ENCODE results near the gene CLASP2. TPM values are rescaled to one million over a fixed set of nuclear protein-coding genes. Genes with fewer than 3 reads are reported as not detected.

The CLASP2 gene
- total RNA-seq, 6 donors from 2014 or later: 41.2 to 99.5 (median 64.0) TPM

DNA sequence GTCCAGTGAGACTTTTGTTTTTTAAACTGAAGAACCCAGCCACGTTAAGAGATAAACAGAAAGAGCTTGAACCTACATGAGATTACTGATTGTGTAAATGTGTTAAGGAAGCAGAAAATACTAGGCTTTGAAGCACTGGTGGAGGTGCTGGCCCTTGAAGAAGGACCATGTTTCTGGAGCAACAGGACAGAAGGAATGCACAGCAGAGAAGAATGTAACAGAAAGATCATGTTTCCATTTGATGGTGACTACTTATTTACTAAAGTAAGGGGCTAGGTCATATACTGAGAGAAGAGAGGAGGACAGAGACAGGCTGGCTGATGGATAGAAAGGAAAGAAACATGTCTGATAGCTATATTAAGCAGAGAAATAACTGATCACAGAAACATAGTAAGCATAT lies 88.8 kb downstream of the CLASP2 start:
- peaks cover 0 to 31% (median 2%) of the 10 kb centered on the region in 4 donors for H3K36me3 ChIP-seq
- TF ChIP-seq, protein P1, sequence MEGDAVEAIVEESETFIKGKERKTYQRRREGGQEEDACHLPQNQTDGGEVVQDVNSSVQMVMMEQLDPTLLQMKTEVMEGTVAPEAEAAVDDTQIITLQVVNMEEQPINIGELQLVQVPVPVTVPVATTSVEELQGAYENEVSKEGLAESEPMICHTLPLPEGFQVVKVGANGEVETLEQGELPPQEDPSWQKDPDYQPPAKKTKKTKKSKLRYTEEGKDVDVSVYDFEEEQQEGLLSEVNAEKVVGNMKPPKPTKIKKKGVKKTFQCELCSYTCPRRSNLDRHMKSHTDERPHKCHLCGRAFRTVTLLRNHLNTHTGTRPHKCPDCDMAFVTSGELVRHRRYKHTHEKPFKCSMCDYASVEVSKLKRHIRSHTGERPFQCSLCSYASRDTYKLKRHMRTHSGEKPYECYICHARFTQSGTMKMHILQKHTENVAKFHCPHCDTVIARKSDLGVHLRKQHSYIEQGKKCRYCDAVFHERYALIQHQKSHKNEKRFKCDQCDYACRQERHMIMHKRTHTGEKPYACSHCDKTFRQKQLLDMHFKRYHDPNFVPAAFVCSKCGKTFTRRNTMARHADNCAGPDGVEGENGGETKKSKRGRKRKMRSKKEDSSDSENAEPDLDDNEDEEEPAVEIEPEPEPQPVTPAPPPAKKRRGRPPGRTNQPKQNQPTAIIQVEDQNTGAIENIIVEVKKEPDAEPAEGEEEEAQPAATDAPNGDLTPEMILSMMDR (IDR thresholded peaks at IDR 0.05): no peak
- H3K4me3 ChIP-seq: no peak overlapping the region
- H3K27ac ChIP-seq: no peak overlapping the region
- H3K27me3 ChIP-seq: no peaks in the 10 kb centered on the region
- no peak for DNase-seq
- no peak for ATAC-seq (ENCODE audit: low FRiP score in 2 of 2)
- no peaks in the 10 kb centered on the region for H3K9me3 ChIP-seq
- H3K4me1 ChIP-seq: no peaks in the 10 kb centered on the region
- 41 to 42% methylated on average over 1 of the region's 1 CpG for WGBS, 2 donors

GRCh38 chr3:33624756-33625155 lies 93.3 kb downstream of the CLASP2 start:
- no peaks in the 10 kb centered on the region for H3K27me3 ChIP-seq
- no peak for DNase-seq
- no peaks in the 10 kb centered on the region for H3K4me1 ChIP-seq
- peaks cover 0 to 42% (median 3%) of the 10 kb centered on the region in 4 donors for H3K36me3 ChIP-seq
- H3K27ac ChIP-seq: no peak overlapping the region
- ATAC-seq (ENCODE audit: low FRiP score in 2 of 2): no peak
- H3K9me3 ChIP-seq: no peaks in the 10 kb centered on the region
- TF ChIP-seq EP300 (IDR thresholded peaks at IDR 0.05): no peak
- TF ChIP-seq POLR2AphosphoS5 (IDR thresholded peaks at IDR 0.05): no peak
- TF ChIP-seq POLR2A (IDR thresholded peaks at IDR 0.05): no peak
- TF ChIP-seq, protein P1 (IDR thresholded peaks at IDR 0.05): no peak
- H3K4me3 ChIP-seq: no peak overlapping the region

- DNase-seq (no peak), ATAC-seq (ENCODE audit: low FRiP score in 2 of 2) (no peak)
- Histone ChIP-seq H3K4me1 (no peaks in the 10 kb centered on the region), H3K27ac (no peak overlapping the region), H3K36me3 (peaks cover 0 to 27% (median 5%) of the 10 kb centered on the region in 4 donors), H3K27me3 (no peaks in the 10 kb centered on the region), H3K4me3 (no peak overlapping the region), H3K9me3 (no peaks in the 10 kb centered on the region)
- TF ChIP-seq POLR2A (IDR thresholded peaks at IDR 0.05) (no peak), POLR2AphosphoS5 (IDR thresholded peaks at IDR 0.05) (no peak), EP300 (IDR thresholded peaks at IDR 0.05) (no peak)
- TF ChIP-seq, protein P1 (IDR thresholded peaks at IDR 0.05): no peak
- WGBS, 2 donors: 94 to 100% methylated on average over 1 of the region's 1 CpG
These were observed 105.0 kb downstream of the CLASP2 start for GRCh38 chr3:33613041-33613440.

GRCh38 chr3:33612607-33613006 lies 105.4 kb downstream of the CLASP2 start:
- TF ChIP-seq EP300 (IDR thresholded peaks at IDR 0.05) (no peak), POLR2AphosphoS5 (IDR thresholded peaks at IDR 0.05) (no peak), POLR2A (IDR thresholded peaks at IDR 0.05) (no peak)
- TF ChIP-seq, protein P1 (IDR thresholded peaks at IDR 0.05): no peak
- no peak for DNase-seq
- H3K4me3 ChIP-seq: no peak overlapping the region
- no peak overlapping the region for H3K27ac ChIP-seq
- H3K27me3 ChIP-seq: no peaks in the 10 kb centered on the region
- WGBS, 2 donors: 93 to 96% methylated on average over 1 of the region's 1 CpG
- H3K9me3 ChIP-seq: no peaks in the 10 kb centered on the region
- H3K4me1 ChIP-seq: no peaks in the 10 kb centered on the region
- ATAC-seq (ENCODE audit: low FRiP score in 2 of 2): no peak
- peaks cover 0 to 22% (median 2%) of the 10 kb centered on the region in 4 donors for H3K36me3 ChIP-seq

DNA sequence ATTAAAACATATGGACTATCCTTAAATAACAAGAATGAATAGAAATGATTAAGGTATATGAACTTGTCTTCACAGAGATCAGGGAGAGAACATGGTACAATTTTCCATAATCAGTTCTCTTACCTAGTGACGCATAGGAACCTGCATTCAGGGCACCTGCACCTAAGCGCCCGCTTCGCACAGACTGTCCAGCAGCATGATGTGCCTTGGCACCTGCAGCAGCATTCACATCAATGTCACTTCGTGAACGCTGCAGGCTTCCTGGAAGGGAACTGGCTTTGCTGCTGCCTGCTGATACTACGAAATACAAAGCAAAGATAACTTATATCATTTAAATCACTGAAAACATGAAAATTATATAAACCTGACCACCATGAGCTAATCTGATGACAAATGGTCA lies 115.2 kb downstream of the CLASP2 start:
- TF ChIP-seq, protein P1 (IDR thresholded peaks at IDR 0.05): no peak
- Histone ChIP-seq H3K9me3 (no peaks in the 10 kb centered on the region), H3K36me3 (peaks cover 8 to 69% (median 33%) of the 10 kb centered on the region in 4 donors), H3K27ac (no peak overlapping the region), H3K27me3 (no peaks in the 10 kb centered on the region), H3K4me1 (peaks cover 0 to 6% (median under 1%) of the 10 kb centered on the region in 4 donors), H3K4me3 (no peak overlapping the region)
- DNase-seq (peak in 1 of 2 donors; percentile 7), ATAC-seq (ENCODE audit: low FRiP score in 2 of 2) (no peak)
- WGBS, 2 donors: 95 to 98% methylated on average over 7 of the region's 7 CpGs
